LNCAP (cell line): Measurements from ENCODE around the gene FBXL17.

Experiments used
- CTCF ChIP-seq: fragments of 450-650 bp; IDR thresholded peaks from 2 replicates; pipeline ENCODE4 v1.5.1; 2017; ENCODE audit warnings: mild to moderate bottlenecking

Gene FBXL17

DNA sequence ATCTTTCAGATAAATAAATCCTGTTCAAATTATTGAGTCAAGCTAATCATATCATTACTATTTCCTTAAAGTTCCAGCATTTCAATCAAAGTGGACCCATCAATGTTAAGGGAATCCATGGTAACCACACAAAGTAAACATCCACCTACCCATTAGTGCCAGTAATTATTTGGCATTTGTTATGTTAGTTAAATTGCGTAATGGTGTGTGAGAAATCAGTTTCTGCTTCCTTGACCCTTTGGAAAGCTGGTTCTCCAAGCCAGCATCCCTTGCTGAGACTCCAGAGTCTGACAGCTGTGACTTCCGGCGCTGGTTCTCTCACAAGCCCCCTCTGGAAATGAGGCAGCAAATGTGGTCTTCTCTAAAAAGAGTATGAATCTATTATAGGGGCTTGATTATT is 402.6 kb downstream of the FBXL17 start:
- TF ChIP-seq CTCF: no peak

DNA sequence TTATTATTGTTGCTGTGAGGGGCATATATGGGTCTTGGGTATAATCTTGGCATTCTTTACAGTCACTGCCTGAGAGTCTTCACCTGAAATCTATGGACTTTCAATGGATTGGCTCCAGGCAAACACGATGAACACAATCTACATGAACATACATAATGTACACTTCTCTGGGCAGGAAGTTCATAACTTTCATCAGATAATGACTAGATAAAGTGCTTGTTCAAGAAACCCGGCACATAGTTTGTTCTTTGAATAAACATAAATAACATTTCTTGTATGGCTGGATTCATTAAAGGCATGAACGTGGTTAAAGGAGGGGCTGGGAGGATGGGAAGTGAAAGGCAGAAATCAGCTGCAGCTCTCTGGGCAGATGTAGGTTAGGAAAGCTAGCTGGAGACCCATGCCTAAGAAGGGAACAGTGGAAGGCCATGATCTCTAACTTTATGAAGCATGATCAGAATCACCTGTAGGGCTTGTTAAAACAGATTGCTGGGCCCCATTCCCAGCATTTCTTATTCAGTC is 404.3 kb downstream of the FBXL17 start:
- TF ChIP-seq CTCF: no peak

DNA sequence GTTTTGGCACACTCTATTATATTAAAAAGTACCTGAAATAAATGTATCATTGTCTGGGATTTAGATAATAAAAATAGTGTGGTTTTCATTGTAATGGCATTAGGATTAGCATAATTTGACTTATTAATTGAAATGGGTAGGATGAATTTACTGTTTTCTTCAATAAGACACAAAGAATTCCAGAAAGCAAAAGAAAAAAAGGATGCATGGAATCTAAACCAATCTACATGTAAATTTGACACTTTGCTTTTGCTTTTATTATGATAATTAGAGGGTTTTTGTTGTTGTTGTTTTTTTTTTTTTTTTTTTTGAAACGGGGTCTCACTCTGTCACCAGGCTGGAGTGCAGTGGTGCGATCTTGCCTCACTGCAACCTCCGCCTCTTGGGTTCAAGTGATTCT is 406.3 kb downstream of the FBXL17 start:
- TF ChIP-seq CTCF: no peak

- TF ChIP-seq CTCF: no peak
Measured at GRCh38 chr5:107971846-107972245, 410.1 kb downstream of the FBXL17 start.

DNA sequence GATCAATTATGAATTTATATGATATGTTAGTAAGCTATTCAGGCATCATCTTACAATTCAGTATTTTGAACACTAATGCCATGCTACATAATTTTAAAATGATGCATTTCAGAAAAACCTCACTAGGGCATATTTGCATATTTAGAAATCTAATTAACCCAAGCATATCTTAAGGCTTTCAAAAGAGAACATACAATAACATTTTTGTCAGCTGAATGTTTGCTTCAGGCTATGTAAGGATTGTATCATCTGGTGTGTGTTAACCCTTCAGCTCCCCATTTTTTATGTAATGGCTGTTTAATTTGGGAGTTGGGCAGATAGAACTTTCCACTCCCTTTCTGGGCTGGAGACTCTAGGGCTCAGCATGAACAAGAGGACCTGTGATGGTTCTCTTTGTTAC is 412.1 kb downstream of the FBXL17 start:
- TF ChIP-seq CTCF: no peak

GRCh38 chr5:107968998-107969397 is 412.9 kb downstream of the FBXL17 start:
- TF ChIP-seq CTCF: no peak

GRCh38 chr5:107968406-107968843 is 413.5 kb downstream of the FBXL17 start:
- no peak for TF ChIP-seq CTCF

DNA sequence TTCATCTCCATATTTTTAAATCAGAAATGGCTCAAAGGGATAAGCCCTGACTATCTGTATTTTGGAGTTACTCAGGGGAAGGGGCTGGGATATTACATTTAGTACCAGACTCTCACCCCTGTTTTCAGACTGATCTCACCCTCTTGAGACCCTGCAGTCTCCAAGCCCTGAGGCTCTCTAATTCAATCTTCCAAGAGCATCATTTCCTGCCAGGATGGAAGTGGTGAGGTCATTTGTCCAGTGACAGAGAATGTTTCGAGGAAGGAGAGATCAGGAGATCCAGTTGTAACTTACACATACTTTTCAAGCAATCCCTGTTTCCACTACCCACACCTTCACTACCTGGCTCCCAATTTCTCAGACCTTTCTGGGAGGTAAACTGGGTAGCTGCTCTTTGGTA is 415.7 kb downstream of the FBXL17 start:
- TF ChIP-seq CTCF: no peak
